Activated CD4-positive, CD25-positive, alpha-beta regulatory T cell treated with anti-CD3 and anti-CD28 coated beads, Interleukin-2, amount 50 U/mL, for 72 hours (primary cell): ENCODE data around the gene ALKBH2.

Experiments
- DNase-seq: peaks from one replicate; pipeline ENCODE4 v3.0.0; 2021

ALKBH2 gene

DNA sequence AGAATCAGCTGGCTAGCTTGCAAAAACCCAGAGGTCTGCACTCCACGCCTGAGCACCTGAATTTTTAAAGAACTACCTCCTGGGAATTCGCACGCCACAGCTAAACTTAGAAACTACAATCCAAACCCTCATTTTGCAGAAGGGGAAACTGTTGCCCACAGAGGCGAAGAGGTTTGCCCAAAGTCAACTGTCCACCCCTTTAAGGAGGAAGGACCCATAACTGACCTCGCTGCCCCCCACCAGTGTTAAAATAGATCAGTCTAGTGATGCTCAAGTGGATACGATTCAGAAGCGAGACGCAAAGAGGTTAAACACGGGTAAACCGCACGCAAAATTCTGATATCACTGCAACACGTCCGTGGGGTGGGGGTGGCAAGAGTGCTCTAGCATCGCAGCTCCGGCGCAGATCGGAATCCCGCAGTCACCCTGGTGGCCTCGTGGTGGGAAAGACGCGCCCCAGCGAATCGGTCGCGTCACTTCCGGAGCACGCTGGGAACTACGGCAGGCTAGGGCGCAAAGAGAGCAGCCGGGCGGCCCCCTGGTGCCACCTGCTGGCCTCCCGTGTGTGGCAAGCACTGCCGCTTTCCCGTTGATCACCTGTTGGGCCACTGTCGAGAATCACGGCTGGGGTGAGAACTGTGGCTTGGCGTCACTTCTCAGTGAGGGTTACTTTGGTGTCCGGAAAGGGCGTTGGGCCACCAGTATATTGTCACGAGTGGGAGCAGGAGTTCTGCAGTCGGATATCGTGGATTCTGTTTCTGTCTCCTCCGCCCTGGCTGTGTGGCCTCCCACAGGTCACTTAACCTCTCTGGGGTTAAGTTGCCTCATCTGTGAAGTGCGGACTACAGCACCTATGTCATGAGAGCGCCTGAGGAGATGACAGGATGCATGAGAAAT, at the start of gene ALKBH2:
ALKBH2 (minus strand) TSS at position 451 of the 897 bp plus-strand sequence. CDS start 686 bp downstream, outside the sequence.
- peak; percentile 95 for DNase-seq

GRCh38 chr12:109140560-109140959, 47.3 kb upstream of the ALKBH2 start:
- DNase-seq: no peak

GRCh38 chr12:109139791-109140190, 46.5 kb upstream of the ALKBH2 start:
- DNase-seq: no peak

DNA sequence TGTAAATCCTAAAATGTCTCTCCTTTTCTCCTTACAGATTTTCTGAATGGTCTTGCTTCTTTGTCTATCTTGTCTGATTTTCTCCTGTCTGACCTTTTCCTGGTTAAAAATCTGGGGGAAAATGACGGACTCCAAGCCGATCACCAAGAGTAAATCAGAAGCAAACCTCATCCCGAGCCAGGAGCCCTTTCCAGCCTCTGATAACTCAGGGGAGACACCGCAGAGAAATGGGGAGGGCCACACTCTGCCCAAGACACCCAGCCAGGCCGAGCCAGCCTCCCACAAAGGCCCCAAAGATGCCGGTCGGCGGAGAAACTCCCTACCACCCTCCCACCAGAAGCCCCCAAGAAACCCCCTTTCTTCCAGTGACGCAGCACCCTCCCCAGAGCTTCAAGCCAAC, 46.1 kb upstream of the ALKBH2 start:
- DNase-seq: no peak

DNA sequence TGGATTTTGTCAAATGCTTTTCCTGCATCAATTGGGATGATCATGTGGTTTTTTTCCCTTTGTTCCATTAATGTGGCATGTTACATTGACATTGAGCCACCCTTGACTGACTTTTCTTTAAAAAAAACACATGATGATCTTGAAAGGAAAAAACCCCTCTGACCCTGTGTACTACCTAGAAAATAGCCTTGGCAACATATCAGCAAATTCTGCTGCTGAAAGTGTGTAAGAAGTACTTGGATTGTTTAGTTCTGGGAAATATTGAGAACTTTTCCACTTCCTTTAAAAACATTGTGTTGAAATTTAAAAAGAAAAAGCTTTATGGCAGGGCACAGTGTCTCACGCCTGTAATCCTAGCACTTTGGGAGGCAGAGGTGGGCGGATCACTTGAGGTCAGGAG, 43.8 kb upstream of the ALKBH2 start:
- DNase-seq: no peak

- no peak for DNase-seq
Observed at GRCh38 chr12:109134186-109134917, 41.1 kb upstream of the ALKBH2 start.

DNA sequence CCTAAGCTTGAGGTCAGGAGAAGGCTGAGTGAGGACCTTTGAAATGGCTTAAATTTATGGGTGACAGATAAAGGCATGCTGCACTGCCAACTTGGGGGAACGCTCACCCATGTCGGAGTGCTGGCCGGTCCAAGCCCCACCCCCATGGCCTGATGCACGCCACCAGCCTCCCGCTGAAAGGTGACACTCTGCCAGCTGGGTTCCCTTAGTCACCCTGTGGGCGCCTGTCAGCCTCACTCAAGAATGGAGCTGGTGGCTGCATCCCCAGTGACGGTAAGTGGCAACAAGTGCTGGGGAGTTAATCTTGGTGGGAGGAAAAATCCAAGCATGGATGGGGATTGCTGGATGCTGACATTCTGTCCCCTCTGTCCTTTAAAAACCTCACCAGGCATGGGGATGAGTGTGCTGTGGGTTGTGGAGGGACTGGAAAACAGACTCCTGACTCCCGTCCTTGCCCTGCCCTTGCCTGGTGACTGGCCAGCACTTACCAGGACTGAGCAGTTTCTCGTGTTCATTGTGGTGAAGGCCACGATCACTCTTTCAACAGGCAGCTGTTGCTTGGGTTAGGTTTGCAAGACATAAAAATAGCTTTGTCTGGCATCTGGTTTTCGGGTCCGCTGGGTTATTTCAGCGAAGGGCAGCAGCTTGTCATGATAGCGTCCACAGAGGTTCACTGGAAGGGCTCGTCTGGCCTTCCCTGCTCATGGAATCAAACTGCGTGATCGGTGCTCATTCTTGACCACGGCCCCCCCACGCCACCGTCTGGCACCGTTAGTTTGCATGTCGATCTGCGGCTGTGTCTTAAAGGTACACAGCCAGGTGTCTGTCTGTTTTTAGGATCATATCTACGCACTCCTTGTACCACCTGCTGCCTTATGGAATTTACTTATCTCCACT, 38.1 kb upstream of the ALKBH2 start:
- no peak for DNase-seq

DNA sequence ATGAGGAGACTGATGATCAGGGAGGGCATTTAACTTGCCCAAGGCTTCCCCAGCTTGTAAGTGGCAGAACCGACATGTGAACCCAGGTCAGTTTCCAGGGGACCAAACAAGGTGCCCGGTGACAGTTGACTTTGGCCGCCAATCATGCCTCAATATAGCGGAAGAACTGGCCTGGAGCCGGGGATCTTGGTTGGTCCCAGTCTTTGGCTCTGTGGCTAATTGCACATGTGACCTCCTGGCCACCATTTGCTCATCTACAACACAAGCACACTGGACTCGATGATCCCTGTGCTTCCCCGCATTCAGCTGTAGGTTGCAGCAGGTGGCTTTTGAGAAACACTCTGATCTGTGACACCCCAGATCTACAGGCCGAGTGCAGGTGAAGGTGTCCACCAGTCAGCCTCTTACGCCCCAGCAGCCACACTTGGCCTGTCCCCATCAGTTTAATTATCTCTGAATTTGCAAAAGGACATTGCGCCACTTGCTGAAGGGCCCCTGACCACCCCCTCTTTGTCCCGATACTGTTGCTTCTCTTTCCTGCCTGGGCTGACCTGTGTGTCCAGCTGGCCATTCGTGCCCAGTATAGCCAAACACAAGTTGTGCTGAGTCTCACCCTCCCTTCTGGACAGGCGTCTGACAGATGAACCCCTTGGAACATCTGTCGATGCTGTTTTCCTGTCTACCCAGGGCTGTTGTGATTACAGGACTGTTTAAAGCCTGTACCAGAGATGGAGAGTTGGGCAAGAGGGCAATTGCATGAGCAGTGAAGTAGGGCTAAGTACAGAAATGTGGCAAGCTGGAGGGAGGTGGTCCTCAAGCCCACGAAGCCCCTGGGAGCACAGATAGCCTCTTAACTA, 37.3 kb upstream of the ALKBH2 start:
- no peak for DNase-seq

DNA sequence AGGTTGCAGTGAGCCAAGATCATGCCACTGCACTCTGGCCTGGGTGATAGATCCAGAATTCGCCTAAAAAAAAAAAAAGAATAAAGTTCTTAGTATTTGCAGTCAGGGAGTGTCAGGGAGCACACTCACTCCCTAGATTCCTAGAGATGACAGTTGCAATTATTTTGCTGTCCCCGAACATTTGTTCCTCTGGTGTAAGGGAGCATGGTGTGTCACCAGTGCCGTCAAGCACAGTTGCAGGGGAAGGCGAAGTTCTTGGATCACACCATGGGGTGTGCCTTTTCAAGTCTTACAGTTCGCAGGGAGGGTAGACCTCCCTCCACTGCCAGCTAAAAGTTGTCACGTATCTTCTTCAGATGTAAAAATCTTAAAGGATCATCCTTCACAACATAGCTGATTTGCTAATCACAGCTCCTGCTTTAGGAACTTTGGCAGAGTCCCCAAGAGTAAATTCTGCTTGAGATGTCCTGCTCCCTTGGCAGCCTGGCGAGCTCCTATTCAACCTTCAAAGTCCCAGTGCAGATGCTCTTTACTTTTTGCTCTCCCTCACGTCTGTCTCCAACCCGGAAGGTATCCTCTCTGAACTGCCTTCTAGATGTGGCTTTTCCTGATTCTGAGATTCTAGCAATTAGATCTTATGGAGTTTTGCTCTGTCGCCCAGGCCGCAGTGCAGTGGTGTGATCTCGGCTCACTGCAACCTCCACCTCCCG, 34.4 kb upstream of the ALKBH2 start:
- DNase-seq: no peak

DNA sequence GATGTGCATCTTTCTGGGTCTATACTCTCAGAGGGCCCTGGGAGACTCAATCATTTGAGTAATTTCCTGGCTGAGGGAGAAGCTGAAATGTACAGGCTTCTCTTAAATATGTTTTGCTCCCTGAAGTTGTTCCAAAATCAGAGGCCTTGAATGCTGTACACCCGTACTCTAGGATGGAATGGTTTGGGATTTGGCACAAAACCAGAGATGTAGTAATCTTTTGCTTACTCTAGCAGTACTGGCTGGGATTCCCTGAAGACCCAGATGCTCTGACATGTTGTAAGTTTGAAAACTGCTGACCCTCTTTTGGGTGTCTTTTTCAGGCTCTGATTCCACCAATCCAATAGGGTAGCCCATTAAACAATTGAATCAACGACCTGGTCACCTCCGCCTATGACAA, 33.5 kb upstream of the ALKBH2 start:
- no peak for DNase-seq

DNA sequence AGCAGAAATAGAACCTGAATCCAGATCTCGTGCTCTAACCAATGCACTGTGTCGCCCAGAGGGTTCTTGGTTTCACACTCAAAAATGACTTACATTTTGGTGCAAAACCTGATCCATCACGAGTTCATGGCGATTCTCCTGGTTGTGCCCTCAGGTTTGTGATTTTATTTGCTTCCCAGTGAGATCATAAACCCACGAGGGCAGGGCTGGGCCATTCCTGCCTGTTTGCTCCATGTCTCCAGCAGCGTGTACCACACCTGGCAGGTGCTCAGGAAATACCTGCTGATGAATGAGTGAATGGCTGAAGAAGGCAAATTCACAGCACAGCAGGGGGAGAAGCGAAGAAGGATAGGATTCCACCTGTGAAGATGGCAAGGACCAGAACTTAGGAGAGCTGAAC, 32.5 kb upstream of the ALKBH2 start:
- DNase-seq: no peak

DNA sequence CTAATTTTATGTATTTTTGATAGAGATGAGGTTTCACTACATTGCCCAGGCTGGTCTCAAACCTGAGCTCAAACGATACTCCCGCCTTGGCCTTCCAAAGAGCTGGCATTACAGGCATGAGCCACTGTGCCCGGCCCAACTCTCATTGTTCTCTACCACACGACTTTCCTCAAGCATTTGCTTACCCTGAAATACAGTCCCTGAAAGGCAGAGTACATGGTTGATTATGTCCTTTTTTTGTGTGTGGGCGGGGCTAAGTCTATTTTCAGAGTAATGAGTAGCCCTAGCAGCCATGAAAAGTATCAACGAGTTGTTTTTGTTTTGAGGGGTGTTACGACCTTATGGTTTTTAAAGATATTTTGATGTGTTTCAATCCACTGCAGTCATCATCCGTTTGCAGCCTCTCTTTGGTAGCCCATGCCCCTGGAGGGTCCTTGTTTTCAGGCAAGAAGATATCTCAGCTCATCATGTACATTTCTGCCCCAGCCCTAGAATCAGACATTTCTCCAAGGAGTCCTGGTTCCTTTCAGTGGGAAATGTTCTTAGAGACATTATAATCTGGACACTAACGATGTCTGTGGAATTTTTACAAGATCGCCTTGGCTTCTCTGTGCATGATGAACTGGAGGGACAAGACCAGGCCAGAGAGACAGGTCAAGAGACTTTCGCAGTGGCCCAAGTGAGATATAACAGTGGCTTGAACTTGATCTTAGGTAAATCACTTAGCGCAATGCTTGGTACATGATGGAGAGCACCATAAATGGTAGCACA, 31.8 kb upstream of the ALKBH2 start:
- DNase-seq: no peak

DNA sequence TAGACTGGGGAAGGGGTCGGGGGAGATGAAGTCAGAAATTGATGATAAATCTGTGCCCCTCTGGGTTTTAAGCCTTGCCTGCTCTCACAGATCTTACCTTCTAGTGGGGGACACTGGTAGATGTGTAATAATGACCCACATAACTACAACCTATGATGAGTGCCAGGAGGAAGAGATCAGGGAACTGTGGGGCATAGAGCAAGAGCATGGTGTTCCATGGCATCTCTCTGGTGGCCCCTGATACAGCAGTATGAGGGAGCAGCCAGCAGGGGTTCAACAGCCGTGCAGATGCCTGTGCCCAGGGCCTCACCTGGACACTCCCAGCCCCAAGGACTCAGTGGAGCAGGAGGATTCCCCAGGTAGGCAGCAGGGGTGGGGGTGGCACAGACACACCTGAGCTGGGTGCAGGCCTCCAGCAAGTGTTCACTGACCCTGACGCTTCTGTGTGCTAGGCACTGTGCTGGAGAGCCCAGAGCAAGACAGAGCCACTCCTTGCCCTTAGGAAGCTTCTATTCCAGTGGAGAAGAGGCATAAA, 28.1 kb upstream of the ALKBH2 start:
- no peak for DNase-seq

DNA sequence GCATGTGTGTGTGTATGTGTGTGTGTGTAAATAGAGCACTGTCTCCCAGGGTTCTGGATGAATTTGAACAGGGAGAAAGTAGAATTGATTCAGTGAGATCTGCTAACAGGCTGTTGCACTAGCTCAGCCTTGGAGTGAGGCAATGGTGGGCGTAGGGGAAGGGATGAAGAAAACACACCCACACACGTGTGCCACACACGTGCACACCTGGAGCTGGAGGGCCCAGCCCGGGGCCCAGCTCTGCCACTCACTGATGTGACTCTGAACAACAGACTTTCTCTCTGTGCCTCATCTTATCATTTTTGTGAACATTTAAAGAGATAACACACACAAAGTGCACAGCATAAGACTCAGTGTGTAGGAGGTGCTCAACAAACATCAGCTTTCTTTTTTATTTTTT, 27.3 kb upstream of the ALKBH2 start:
- DNase-seq: no peak

DNA sequence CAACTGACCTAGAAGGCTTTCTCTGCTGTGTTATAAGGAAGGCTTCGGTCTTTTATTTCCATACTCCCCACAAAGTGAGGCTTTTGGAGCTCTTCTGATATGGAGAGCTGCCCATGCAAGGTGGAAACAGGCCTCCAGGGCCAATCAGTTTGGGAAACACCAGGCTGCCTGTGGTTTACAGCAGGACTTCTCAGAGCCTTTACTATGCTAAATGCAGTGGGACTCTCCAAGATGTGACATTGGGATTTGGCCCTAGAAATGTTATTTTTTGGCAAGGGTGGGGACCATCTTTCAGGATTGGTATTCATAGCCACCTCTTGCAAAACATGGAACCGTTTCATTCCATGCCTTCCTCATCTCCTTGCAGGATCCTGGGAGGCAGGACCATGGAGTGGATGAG, 26.8 kb upstream of the ALKBH2 start:
- DNase-seq: no peak

DNA sequence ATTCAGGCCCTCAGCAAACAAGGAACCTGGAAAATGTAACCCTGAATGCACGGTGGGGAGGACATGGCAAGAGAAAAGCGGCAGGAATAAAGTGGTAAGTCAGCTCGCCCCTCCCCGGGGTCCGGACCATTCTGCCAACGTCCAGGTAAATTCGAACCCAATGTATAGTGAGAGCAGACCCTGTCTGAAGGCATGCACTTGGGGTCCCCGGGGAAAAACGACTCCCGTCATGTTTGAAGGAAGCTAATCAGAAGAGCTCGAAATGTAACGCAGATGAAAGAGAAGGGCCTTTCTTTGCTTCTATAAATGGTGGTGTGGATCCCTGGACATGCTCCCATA, 23.3 kb upstream of the ALKBH2 start:
- no peak for DNase-seq

DNA sequence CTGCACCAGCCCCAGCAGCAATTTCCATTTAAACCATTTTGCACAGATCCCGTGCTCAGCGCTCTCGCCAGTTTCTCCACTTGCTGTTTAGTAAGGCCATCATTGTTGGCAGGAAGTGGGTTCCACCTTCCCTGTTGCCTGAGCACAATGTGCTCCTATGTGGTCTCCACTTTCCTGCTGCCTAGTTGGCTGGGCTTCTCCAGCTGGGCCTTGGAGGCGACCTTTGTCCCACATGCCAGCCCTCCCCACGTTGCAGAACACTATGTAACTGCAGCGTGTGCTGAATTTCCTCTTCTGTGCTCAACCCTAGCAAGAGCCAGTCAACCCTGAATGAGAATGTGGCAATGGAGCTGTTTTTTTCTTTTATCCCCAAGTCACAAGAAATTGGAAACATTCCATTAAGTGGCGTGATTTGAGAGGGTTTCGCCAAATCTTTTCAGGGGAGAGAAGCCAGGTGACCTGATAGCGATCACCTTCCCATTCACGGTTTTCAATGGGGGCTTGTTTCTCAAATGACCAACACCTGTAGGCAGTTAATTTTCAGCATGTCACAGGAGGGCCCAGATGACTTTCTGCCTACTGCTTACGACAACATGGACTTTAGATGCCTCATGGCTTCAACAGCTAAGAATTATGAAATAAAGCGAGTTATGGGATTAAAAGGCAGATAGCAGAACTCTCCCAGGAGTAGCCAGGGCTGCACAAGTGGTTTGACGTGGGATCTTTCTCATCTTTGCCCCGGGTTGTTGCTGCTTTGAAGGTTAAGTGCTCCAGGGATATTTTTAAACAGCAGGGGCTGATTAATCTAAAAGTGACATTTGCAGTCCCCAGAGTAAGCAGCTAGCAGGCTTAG, 22.7 kb upstream of the ALKBH2 start, which contains the start of gene ACACB:
ACACB (plus strand) TSS at position 830 of the 853 bp plus-strand sequence. CDS start 22,819 bp downstream, outside the sequence.
- no peak for DNase-seq

- no peak for DNase-seq
Observed at GRCh38 chr12:109115404-109115757, 22.1 kb upstream of the ALKBH2 start.

- DNase-seq: no peak
Observed at GRCh38 chr12:109114644-109115043, 21.4 kb upstream of the ALKBH2 start.
